ENCODE measurements around the gene CHST11. TPM values are rescaled to one million over a fixed set of nuclear protein-coding genes. Genes with fewer than 3 reads are reported as not detected.
"Not testable (repeated sequence)": the region's sequence is repeated elsewhere in the genome, so short reads cannot be mapped to it uniquely, and the experiment has no call there.

Gene CHST11
- total RNA-seq, 1 experiment from 2014 or later, result 1.1 TPM

DNA sequence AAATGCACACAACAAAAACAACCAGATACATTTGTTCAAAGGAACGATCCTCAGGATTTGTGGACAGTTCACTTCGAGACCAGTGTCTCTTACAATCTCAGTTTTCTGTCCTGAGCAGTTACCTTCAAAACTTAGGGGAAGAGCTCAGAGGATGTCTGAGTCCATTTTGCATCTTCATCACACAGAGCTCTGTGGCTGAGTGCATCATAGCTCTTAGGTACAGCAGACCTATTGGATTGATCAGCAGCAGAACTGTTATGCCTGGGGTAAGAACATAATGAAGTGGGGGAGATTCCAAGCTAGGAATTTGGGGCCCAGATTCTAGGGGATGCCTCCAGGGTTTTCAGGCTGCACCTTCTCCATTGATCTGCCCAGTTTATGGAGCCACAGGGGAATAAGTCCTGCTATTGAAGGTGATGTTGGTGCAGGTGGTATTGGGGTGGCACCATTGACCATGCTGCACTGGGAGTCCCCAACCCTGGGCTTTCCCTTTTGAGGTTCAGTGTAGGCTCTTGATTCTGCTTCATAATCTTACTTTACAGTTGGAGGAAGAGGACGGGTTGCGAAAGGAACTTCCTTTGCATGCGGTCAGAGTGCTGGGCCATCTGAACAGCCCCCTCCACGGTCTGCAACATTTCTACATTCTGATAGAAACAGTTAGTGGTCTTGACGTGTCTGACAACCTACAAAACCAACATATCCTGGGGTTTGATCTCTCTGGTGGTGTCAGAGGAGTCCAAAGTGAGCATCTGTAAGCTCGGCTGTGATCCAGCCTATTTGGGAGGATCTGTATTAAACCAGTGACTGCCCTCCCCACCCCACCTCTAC, 112.8 kb downstream of the CHST11 start:
- intact Hi-C loops (cut with micrococcal nuclease; ENCODE audit: unreplicated experiment), result no loop called here
- no peaks in the 10 kb centered on the region for H3K36me3 Mint-ChIP-seq (ENCODE audit: insufficient read depth, unreplicated experiment)
- TF ChIP-seq, protein P1, sequence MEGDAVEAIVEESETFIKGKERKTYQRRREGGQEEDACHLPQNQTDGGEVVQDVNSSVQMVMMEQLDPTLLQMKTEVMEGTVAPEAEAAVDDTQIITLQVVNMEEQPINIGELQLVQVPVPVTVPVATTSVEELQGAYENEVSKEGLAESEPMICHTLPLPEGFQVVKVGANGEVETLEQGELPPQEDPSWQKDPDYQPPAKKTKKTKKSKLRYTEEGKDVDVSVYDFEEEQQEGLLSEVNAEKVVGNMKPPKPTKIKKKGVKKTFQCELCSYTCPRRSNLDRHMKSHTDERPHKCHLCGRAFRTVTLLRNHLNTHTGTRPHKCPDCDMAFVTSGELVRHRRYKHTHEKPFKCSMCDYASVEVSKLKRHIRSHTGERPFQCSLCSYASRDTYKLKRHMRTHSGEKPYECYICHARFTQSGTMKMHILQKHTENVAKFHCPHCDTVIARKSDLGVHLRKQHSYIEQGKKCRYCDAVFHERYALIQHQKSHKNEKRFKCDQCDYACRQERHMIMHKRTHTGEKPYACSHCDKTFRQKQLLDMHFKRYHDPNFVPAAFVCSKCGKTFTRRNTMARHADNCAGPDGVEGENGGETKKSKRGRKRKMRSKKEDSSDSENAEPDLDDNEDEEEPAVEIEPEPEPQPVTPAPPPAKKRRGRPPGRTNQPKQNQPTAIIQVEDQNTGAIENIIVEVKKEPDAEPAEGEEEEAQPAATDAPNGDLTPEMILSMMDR (IDR thresholded peaks at IDR 0.05; ENCODE audit: unreplicated experiment), result no peak
- no peaks in the 10 kb centered on the region for H3K4me1 Mint-ChIP-seq (ENCODE audit: low read depth, unreplicated experiment)
- CTCF ChIA-PET, result interaction anchor here (1.2 kb wide), 1 partner anchor 19 kb away, joined by 4 read pairs; no protein-coding TSS in a partner anchor
- DNase-seq, result no peak
- no peaks in the 10 kb centered on the region for H3K9me3 Mint-ChIP-seq (ENCODE audit: low read depth, unreplicated experiment)
- H3K27ac Mint-ChIP-seq (ENCODE audit: unreplicated experiment), result no peak overlapping the region
- peaks cover 59% of the 10 kb centered on the region for H3K27me3 Mint-ChIP-seq (ENCODE audit: unreplicated experiment)
- H3K4me3 Mint-ChIP-seq (ENCODE audit: low read depth, unreplicated experiment), result no peak overlapping the region
- BruUV-seq (replicated peaks), result no TSS peak

DNA sequence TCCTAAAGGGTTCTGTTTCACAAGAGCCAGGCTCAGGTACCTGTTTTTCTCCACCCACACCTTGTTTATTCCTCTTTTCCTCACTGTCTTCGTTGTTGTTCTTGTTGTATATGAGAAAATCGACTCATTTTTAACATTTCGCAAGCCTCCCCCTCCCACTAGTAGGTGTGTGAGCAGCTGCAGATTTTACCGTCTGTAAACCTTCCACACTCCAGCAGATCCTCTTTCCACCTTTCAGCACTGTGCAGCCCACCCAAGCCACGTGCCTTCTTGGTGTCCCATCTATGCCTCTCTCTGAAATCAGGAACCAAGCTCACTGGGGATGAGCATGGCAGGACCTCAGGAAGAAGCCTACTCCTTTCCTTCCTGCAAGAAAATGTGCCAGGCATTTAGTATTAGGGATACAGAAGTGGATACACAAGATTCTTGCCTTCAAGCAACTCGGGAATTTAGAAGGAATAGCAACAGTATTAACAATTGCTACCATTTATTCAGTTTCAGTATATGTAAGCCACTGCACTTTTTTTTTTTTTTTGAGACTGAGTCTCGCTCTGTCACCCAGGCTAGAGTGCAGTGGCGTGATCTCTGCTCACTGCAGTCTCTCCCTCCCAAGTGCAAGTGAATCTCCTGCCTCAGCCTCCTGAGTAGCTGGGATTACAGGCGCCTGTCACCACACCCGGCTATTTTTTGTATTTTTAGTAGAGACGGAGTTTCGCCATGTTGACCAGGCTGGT, 113.6 kb downstream of the CHST11 start:
- Mint-ChIP-seq H3K36me3 (ENCODE audit: insufficient read depth, unreplicated experiment) (no peaks in the 10 kb centered on the region), H3K27ac (ENCODE audit: unreplicated experiment) (no peak overlapping the region), H3K4me3 (ENCODE audit: low read depth, unreplicated experiment) (no peak overlapping the region), H3K9me3 (ENCODE audit: low read depth, unreplicated experiment) (no peaks in the 10 kb centered on the region), H3K27me3 (ENCODE audit: unreplicated experiment) (peaks cover 59% of the 10 kb centered on the region), H3K4me1 (ENCODE audit: low read depth, unreplicated experiment) (no peaks in the 10 kb centered on the region)
- TF ChIP-seq, protein P1 (IDR thresholded peaks at IDR 0.05; ENCODE audit: unreplicated experiment), result no peak
- no TSS peak for BruUV-seq (replicated peaks)
- DNase-seq, result no peak
- CTCF ChIA-PET, result interaction anchor here (1.2 to 1.3 kb wide), 2 partner anchors 12 to 18 kb away, joined by 3 to 4 read pairs; no protein-coding TSS in a partner anchor
- intact Hi-C loops (cut with micrococcal nuclease; ENCODE audit: unreplicated experiment), result no loop called here

DNA sequence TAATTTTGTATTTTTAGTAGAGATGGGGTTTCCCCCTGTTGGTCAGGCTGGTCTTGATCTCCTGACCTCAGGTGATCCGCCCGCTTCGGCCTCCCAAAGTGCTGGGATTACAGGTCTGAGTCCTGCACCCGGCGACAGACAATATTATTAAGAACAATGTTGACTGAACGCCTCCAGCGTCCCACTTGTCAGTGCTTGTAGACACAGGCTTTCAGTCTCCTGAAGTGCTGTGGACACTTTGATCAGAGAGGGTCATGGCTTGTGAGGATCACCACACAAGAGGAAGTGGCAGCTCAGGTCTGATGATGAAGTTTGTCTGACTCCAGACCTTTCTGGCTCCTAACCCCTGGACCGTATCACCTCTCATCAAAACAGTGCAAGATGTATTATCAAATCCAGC, 114.6 kb downstream of the CHST11 start:
- TF ChIP-seq, protein P1 (IDR thresholded peaks at IDR 0.05; ENCODE audit: unreplicated experiment), result no peak
- Mint-ChIP-seq H3K4me3 (ENCODE audit: low read depth, unreplicated experiment) (no peak overlapping the region), H3K27ac (ENCODE audit: unreplicated experiment) (no peak overlapping the region), H3K9me3 (ENCODE audit: low read depth, unreplicated experiment) (no peaks in the 10 kb centered on the region), H3K36me3 (ENCODE audit: insufficient read depth, unreplicated experiment) (no peaks in the 10 kb centered on the region), H3K27me3 (ENCODE audit: unreplicated experiment) (peaks cover 54% of the 10 kb centered on the region), H3K4me1 (ENCODE audit: low read depth, unreplicated experiment) (no peaks in the 10 kb centered on the region)
- intact Hi-C loops (cut with micrococcal nuclease; ENCODE audit: unreplicated experiment), result no loop called here
- no TSS peak for BruUV-seq (replicated peaks)
- DNase-seq, result no peak
- CTCF ChIA-PET, result interaction anchor here (1.3 kb wide), 1 partner anchor 11 kb away, joined by 3 read pairs; no protein-coding TSS in a partner anchor

DNA sequence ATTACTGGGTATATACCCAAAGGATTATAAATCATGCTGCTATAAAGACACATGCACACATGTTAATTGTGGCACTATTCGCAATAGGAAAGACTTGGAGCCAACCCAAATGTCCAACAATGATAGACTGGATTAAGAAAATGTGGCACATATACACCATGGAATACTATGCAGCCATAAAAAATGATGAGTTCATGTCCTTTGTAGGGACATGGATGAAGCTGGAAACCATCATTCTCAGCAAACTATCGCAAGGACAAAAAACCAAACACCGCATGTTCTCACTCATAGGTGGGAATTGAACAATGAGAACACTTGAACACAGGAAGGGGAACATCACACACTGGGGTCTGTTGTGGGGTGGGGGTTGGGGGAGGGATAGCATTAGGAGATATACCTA, 117.6 kb downstream of the CHST11 start:
- intact Hi-C loops (cut with micrococcal nuclease; ENCODE audit: unreplicated experiment); H3K27ac Mint-ChIP-seq (ENCODE audit: unreplicated experiment); BruUV-seq (replicated peaks); H3K36me3 Mint-ChIP-seq (ENCODE audit: insufficient read depth, unreplicated experiment); H3K4me1 Mint-ChIP-seq (ENCODE audit: low read depth, unreplicated experiment); H3K9me3 Mint-ChIP-seq (ENCODE audit: low read depth, unreplicated experiment); H3K4me3 Mint-ChIP-seq (ENCODE audit: low read depth, unreplicated experiment); CTCF ChIA-PET; DNase-seq: not testable (repeated sequence)
- peaks cover 29% of the 10 kb centered on the region for H3K27me3 Mint-ChIP-seq (ENCODE audit: unreplicated experiment)

DNA sequence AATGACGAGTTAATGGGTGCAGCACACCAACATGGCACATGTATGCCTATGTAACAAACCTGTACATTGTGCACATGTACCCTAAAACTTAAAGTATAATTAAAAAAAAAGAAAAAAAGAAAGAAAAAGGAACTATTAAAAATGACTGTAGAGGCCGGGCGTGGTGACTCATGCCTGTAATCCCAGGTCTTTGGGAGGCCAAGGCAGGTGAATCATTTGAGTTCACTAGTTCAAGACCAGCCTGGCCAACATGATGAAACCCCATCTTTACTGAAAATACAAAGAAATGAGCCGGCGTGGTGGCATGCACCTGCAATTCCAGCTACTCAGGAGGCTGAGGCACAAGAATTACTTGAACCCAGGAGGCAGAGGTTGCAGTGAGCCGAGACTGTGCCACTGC, 118.0 kb downstream of the CHST11 start:
- H3K4me3 Mint-ChIP-seq (ENCODE audit: low read depth, unreplicated experiment); H3K9me3 Mint-ChIP-seq (ENCODE audit: low read depth, unreplicated experiment); DNase-seq; CTCF ChIA-PET; H3K4me1 Mint-ChIP-seq (ENCODE audit: low read depth, unreplicated experiment); H3K27ac Mint-ChIP-seq (ENCODE audit: unreplicated experiment); BruUV-seq (replicated peaks); intact Hi-C loops (cut with micrococcal nuclease; ENCODE audit: unreplicated experiment); H3K36me3 Mint-ChIP-seq (ENCODE audit: insufficient read depth, unreplicated experiment): not testable (repeated sequence)
- peaks cover 25% of the 10 kb centered on the region for H3K27me3 Mint-ChIP-seq (ENCODE audit: unreplicated experiment)
